A549 (cell line): ENCODE results near the gene CENPE. TPM values are rescaled to one million over a fixed set of nuclear protein-coding genes. Genes with fewer than 3 reads are reported as not detected.

Experiments
- ATAC-seq, 2 experiments: fragments of 200-7000 bp in 1 of 2; fragments of >200 bp in 1 of 2; cut with Nextera tagmentation in 1 of 2; cut with Tn5 transposase in 1 of 2; 3 replicates each; pipeline versions ENCODE4 v1.8.0 to v1.9.1; 2018 to 2020; ENCODE audit warnings: mild to moderate bottlenecking in 1 of 2, moderate library complexity in 1 of 2
- CTCF ChIA-PET: fragments of 300-600 bp; sonication (Branson Sonifier 250); formaldehyde crosslinking; extraction: SDS; loops from one replicate; lab custom pipeline; 2021; ENCODE audit warnings: antibody characterized with exemption, inconsistent platforms; lab: Yijun Ruan, JAX
- POLR2A ChIA-PET: fragments of 350-600 bp; formaldehyde crosslinking; extraction: SDS; loops from one replicate; lab custom pipeline; 2021; ENCODE audit warnings: antibody characterized with exemption, inconsistent platforms; lab: Yijun Ruan, JAX
- DNase-seq, 2 experiments: peaks; one replicate each; pipeline versions ENCODE4 v3.0.0 to v3.0.0-alpha.2; 2011 to 2016; ENCODE audit warnings: low read depth in 1 of 2, low spot score in 1 of 2
- FAIRE-seq: peaks from 2 replicates; lab custom pipeline; 2011; peaks lifted over from hg19 to GRCh38; lab: Jason Lieb, UNC
- H3K27ac ChIP-seq, 2 experiments: fragments of >200 bp; sonication (Bioruptor Twin); formaldehyde crosslinking; 3 replicates each; pipeline ENCODE4 v1.5.1; 2016 to 2017
- H3K4me1 ChIP-seq: fragments of >200 bp; sonication (Bioruptor Twin); formaldehyde crosslinking; 3 replicates; pipeline ENCODE4 v1.6.1; 2016
- H3K4me2 ChIP-seq: fragments of >200 bp; sonication (Bioruptor Twin); formaldehyde crosslinking; 3 replicates; pipeline ENCODE4 v1.6.1; 2016
- H3K4me3 ChIP-seq: fragments of >200 bp; sonication (Bioruptor Twin); formaldehyde crosslinking; 3 replicates; pipeline ENCODE4 v1.5.1; 2016
- H3K9me3 ChIP-seq: fragments of >200 bp; sonication (Bioruptor Twin); formaldehyde crosslinking; 3 replicates; pipeline ENCODE4 v1.6.1; 2016
- CBX8 ChIP-seq: fragments of 200-600 bp; sonication (generic); IDR thresholded peaks from 2 replicates; pipeline ENCODE4 v1.6.1; 2016
- CHD4 ChIP-seq: fragments of 200-600 bp; sonication (generic); IDR thresholded peaks from 2 replicates; pipeline ENCODE4 v1.6.1; 2016; ENCODE audit warnings: antibody characterized with exemption, mild to moderate bottlenecking, borderline replicate concordance
- EP300 ChIP-seq, 2 experiments: fragments of >200 bp; sonication (Bioruptor Twin); formaldehyde crosslinking; IDR thresholded peaks; 2 replicates in 1 of 2; 3 replicates in 1 of 2; pipeline ENCODE4 v1.6.1; 2016 to 2017
- GATA3 ChIP-seq: IDR thresholded peaks from 2 replicates; pipeline ENCODE4 v1.6.1; 2012; ENCODE audit warnings: borderline replicate concordance
- JUN ChIP-seq, 2 experiments: fragments of >200 bp; sonication (Bioruptor Twin); formaldehyde crosslinking; IDR thresholded peaks; 2 replicates in 1 of 2; 3 replicates in 1 of 2; pipeline ENCODE4 v1.6.1; 2016 to 2017
- MAFK ChIP-seq: fragments of 450-650 bp; IDR thresholded peaks from 2 replicates; pipeline ENCODE4 v1.6.1; 2014; ENCODE audit not compliant: partially characterized antibody
- POLR2A ChIP-seq: IDR thresholded peaks from 2 replicates; pipeline ENCODE4 v1.6.1; 2012; ENCODE audit warnings: mild to moderate bottlenecking, low read length
- RARB ChIP-seq: fragments of 250-450 bp; sonication (Bioruptor Pico); IDR thresholded peaks from 2 replicates; pipeline ENCODE4 v1.8.0; 2021; ENCODE audit warnings: mild to moderate bottlenecking, moderate library complexity
- ZSCAN20 ChIP-seq: fragments of 250-450 bp; sonication (Bioruptor Pico); IDR thresholded peaks from 2 replicates; pipeline ENCODE4 v1.8.0; 2022; ENCODE audit warnings: mild to moderate bottlenecking, moderate library complexity
- WGBS: methylation state at CpG from one replicate; pipeline ENCODE4 v1.1.6; 2017; ENCODE audit errors: missing lambda C conversion rate; 5-methylcytosine and 5-hydroxymethylcytosine counted together
- polyA plus RNA-seq, 4 experiments: library from polyadenylated mRNA; depleted of rRNA in 3 of 4; stranded (reverse); fragments of >200 nt; fragmentation: RNase III in 1 of 4; extraction: RNeasy Plus Mini Kit Qiagen cat#74134 plus additional on column Dnase treatment in 1 of 4; gene quantifications; 2 replicates in 3 of 4; 3 replicates in 1 of 4; pipeline ENCODE4 v1.2.3, GENCODE V29; 2011 to 2017
- TF ChIP-seq, protein P1 (sequence below): fragments of 250-450 bp; sonication (Bioruptor Pico); IDR thresholded peaks from 2 replicates; pipeline ENCODE4 v1.5.0; 2020; ENCODE audit warnings: low read depth, mild to moderate bottlenecking, moderate library complexity
- TF ChIP-seq, protein P2 (sequence below): fragments of >200 bp; sonication (Bioruptor Twin); formaldehyde crosslinking; IDR thresholded peaks from 2 replicates; pipeline ENCODE4 v1.6.1; 2016
- TF ChIP-seq, protein P3 (sequence below): fragments of 450-650 bp; IDR thresholded peaks from 2 replicates; pipeline ENCODE4 v1.6.1; 2014; ENCODE audit warnings: antibody characterized with exemption
- TF ChIP-seq, protein P4 (sequence below): fragments of 200-600 bp; sonication (generic); IDR thresholded peaks from 2 replicates; pipeline ENCODE4 v1.6.1; 2016; ENCODE audit warnings: antibody characterized with exemption, mild to moderate bottlenecking, moderate library complexity
- TF ChIP-seq, protein P5 (sequence below): fragments of >200 bp; sonication (Bioruptor Twin); formaldehyde crosslinking; IDR thresholded peaks from 3 replicates; pipeline ENCODE4 v1.6.1; 2016

The CENPE gene
- polyA plus RNA-seq, 2 of the 4 experiments (the other 2 are of a cell fraction), result 6.3 to 15.9 TPM

DNA sequence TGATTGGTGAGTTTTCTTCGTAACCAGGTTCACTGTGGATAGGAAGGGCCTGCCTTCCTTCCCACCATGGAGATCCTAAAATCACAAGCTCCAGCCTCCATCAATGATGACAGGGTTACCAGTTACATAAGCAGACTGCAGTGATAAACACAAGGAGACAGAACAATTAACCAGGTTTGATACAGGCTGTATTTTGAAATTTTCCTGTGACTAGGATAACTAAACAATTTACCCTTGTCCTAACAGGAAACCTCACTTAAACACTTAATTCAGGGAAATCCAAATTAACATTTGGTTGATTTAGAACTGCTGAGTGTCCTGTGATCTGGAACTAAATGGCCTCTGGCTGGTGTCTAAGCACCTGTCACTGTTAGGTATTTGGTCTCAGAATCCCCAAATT lies 118.5 kb downstream of the CENPE start:
- no peaks in the 10 kb centered on the region for H3K9me3 ChIP-seq
- ChIA-PET POLR2A (no interaction called here), CTCF (interaction anchor here (2.6 to 4.7 kb wide), 2 partner anchors 11 to 20 kb away, joined by 8 to 25 read pairs; partner anchors contain the start of gene BDH2)
- no peak overlapping the region for H3K27ac ChIP-seq
- no peak overlapping the region for H3K4me3 ChIP-seq
- H3K4me1 ChIP-seq, result peaks cover 10% of the 10 kb centered on the region; the same call in 2 of the 3 replicates
- no peak for DNase-seq
- FAIRE-seq, result no peak
- no peak overlapping the region for H3K4me2 ChIP-seq
- 92% methylated on average over 1 of the region's 1 CpG for WGBS
- TF ChIP-seq, protein P1, sequence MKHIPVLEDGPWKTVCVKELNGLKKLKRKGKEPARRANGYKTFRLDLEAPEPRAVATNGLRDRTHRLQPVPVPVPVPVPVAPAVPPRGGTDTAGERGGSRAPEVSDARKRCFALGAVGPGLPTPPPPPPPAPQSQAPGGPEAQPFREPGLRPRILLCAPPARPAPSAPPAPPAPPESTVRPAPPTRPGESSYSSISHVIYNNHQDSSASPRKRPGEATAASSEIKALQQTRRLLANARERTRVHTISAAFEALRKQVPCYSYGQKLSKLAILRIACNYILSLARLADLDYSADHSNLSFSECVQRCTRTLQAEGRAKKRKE, result no peak
- no peak for TF ChIP-seq POLR2A
- no peak for TF ChIP-seq EP300 (IDR thresholded peaks at IDR 0.05)
- no peak for TF ChIP-seq CHD4
- TF ChIP-seq, protein P2, sequence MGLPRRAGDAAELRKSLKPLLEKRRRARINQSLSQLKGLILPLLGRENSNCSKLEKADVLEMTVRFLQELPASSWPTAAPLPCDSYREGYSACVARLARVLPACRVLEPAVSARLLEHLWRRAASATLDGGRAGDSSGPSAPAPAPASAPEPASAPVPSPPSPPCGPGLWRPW, result no peak
- TF ChIP-seq, protein P3, sequence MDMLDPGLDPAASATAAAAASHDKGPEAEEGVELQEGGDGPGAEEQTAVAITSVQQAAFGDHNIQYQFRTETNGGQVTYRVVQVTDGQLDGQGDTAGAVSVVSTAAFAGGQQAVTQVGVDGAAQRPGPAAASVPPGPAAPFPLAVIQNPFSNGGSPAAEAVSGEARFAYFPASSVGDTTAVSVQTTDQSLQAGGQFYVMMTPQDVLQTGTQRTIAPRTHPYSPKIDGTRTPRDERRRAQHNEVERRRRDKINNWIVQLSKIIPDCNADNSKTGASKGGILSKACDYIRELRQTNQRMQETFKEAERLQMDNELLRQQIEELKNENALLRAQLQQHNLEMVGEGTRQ, result no peak
- TF ChIP-seq, protein P4, sequence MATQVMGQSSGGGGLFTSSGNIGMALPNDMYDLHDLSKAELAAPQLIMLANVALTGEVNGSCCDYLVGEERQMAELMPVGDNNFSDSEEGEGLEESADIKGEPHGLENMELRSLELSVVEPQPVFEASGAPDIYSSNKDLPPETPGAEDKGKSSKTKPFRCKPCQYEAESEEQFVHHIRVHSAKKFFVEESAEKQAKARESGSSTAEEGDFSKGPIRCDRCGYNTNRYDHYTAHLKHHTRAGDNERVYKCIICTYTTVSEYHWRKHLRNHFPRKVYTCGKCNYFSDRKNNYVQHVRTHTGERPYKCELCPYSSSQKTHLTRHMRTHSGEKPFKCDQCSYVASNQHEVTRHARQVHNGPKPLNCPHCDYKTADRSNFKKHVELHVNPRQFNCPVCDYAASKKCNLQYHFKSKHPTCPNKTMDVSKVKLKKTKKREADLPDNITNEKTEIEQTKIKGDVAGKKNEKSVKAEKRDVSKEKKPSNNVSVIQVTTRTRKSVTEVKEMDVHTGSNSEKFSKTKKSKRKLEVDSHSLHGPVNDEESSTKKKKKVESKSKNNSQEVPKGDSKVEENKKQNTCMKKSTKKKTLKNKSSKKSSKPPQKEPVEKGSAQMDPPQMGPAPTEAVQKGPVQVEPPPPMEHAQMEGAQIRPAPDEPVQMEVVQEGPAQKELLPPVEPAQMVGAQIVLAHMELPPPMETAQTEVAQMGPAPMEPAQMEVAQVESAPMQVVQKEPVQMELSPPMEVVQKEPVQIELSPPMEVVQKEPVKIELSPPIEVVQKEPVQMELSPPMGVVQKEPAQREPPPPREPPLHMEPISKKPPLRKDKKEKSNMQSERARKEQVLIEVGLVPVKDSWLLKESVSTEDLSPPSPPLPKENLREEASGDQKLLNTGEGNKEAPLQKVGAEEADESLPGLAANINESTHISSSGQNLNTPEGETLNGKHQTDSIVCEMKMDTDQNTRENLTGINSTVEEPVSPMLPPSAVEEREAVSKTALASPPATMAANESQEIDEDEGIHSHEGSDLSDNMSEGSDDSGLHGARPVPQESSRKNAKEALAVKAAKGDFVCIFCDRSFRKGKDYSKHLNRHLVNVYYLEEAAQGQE, result no peak
- no peak for TF ChIP-seq GATA3
- no peak for TF ChIP-seq RARB (CRISPR knock-in tag)
- TF ChIP-seq, protein P5, sequence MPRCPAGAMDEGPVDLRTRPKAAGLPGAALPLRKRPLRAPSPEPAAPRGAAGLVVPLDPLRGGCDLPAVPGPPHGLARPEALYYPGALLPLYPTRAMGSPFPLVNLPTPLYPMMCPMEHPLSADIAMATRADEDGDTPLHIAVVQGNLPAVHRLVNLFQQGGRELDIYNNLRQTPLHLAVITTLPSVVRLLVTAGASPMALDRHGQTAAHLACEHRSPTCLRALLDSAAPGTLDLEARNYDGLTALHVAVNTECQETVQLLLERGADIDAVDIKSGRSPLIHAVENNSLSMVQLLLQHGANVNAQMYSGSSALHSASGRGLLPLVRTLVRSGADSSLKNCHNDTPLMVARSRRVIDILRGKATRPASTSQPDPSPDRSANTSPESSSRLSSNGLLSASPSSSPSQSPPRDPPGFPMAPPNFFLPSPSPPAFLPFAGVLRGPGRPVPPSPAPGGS, result no peak
- TF ChIP-seq CBX8, result no peak
- no peak for TF ChIP-seq ZSCAN20 (CRISPR knock-in tag)
- no peak for TF ChIP-seq MAFK
- ATAC-seq, result no peak

DNA sequence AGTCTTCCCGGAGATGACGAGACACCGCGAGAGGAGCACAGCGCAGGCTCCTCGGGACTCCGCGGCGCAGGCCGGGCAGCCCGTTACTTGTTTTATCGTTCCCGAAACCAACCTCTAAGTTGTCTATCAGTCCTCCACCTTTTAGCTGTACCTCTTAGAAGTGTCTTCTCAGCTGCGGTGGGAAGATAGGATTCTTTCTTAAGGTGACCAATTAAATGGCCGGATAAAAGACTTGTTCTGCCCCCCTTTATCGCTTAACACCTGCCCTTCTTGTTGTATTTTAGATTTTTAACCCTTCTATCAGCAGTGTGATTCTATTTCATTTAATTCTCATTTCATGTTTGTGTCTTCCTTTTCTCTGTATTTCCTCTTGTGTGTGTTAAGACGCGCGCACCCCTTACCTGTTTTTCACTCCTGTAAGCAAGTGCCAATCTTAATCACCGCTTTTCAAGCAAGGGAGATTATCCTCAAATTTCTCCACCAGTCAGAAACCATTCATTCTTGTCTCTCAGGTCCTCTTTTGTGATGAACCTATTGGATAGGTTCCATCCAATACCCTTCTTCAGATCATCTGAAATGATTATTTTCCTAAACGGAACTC lies 121.3 kb downstream of the CENPE start, which contains the start of gene SLC9B2:
Gene SLC9B2 (minus strand): TSS at position 15 of the 601 bp plus-strand sequence. CDS start 9,211 bp downstream, outside the sequence.
- ATAC-seq (peak; percentile 90 to 91; a peak in 5 of 6 replicates), FAIRE-seq (no peak)
- TF ChIP-seq CBX8 (no peak), JUN (IDR thresholded peaks at IDR 0.05) (0 out of 5 replicates have a peak, but pooled peaks of 1 of the 2 experiments have one; percentile 5)
- TF ChIP-seq, all 56 proteins: peak for 1
- WGBS, result 68% methylated on average over 18 of the region's 21 CpGs
- Histone ChIP-seq H3K9me3 (no peaks in the 10 kb centered on the region), H3K4me2 (peak within 1 kb of the TSS; percentile 75), H3K4me3 (peak within 1 kb of the TSS; percentile 54), H3K27ac (peak within 1 kb of the TSS; percentile 83 to 90), H3K4me1 (peaks cover 16% of the 10 kb centered on the region; the same call in 2 of the 3 replicates)
- peak in 1 of 2 experiments; percentile 19 for DNase-seq
- POLR2A ChIA-PET, result interaction anchor here (1.2 to 1.3 kb wide), 2 partner anchors 208 to 250 kb away, joined by 4 to 5 read pairs; partner anchors contain the start of genes CISD2 and UBE2D3
- CTCF ChIA-PET, result interaction anchor here (1.3 to 2.1 kb wide), 2 partner anchors 15 to 23 kb away, joined by 3 to 9 read pairs; no protein-coding TSS in a partner anchor
